Large intestine (tissue), 3 donors: ENCODE measurements around the gene DHX36. TPM values are rescaled to one million over a fixed set of nuclear protein-coding genes. Genes with fewer than 3 reads are reported as not detected.

ENCODE experiments used
- DNase-seq, 2 donors: peaks; one replicate each; pipeline versions ENCODE4 v3.0.0 to v3.0.0-alpha.2; 2013
- H3K27ac ChIP-seq: one replicate; pipeline ENCODE4 v1.5.1; 2013; ENCODE audit warnings: low read length
- H3K27me3 ChIP-seq: 2 replicates; pipeline ENCODE4 v1.6.1; 2013; ENCODE audit warnings: low read length; ENCODE audit not compliant: control insufficient read depth, insufficient read depth
- H3K36me3 ChIP-seq: 2 replicates; pipeline ENCODE4 v1.6.1; 2013; ENCODE audit warnings: low read length; ENCODE audit not compliant: control insufficient read depth, insufficient read depth
- H3K4me1 ChIP-seq: one replicate; pipeline ENCODE4 v1.6.1; 2013; ENCODE audit warnings: low read length; ENCODE audit not compliant: control insufficient read depth, insufficient read depth
- H3K4me3 ChIP-seq: one replicate; pipeline ENCODE4 v1.5.1; 2013; ENCODE audit warnings: low read length
- H3K9me3 ChIP-seq: one replicate; pipeline ENCODE4 v1.6.1; 2013; ENCODE audit warnings: mild to moderate bottlenecking, low read depth, low read length, moderate library complexity; ENCODE audit not compliant: control insufficient read depth
- WGBS: methylation state at CpG from one replicate; pipeline ENCODE4 v1.1.5; 2013; ENCODE audit warnings: low lambda C conversion rate; ENCODE audit not compliant: insufficient coverage; 5-methylcytosine and 5-hydroxymethylcytosine counted together
- polyA plus RNA-seq: library from polyadenylated mRNA; unstranded; fragments of 120-200 nt; gene quantifications from one replicate; pipeline ENCODE4 v1.2.1, GENCODE V29; 2013

The DHX36 gene
- polyA plus RNA-seq, 1 donor, result 51.9 TPM

- no CpG with 5 or more reads among the region's 4 CpGs for WGBS
- no peak overlapping the region for H3K27ac ChIP-seq
- H3K4me1 ChIP-seq, result no peaks in the 10 kb centered on the region
- peaks cover 13% of the 10 kb centered on the region for H3K36me3 ChIP-seq
- no peak overlapping the region for H3K4me3 ChIP-seq
- no peaks in the 10 kb centered on the region for H3K9me3 ChIP-seq
- DNase-seq, result no peak
- H3K27me3 ChIP-seq, result no peaks in the 10 kb centered on the region
Observed at GRCh38 chr3:154250291-154250690, 74.0 kb downstream of the DHX36 start.

- DNase-seq, result no peak
- no peak overlapping the region for H3K4me3 ChIP-seq
- H3K9me3 ChIP-seq, result no peaks in the 10 kb centered on the region
- no peak overlapping the region for H3K27ac ChIP-seq
- 88% methylated on average over 1 of the region's 2 CpGs for WGBS
- H3K27me3 ChIP-seq, result no peaks in the 10 kb centered on the region
- no peaks in the 10 kb centered on the region for H3K4me1 ChIP-seq
- H3K36me3 ChIP-seq, result peaks cover 5% of the 10 kb centered on the region
Observed at GRCh38 chr3:154247806-154248415, 76.4 kb downstream of the DHX36 start.

GRCh38 chr3:154244644-154245043 is 79.6 kb downstream of the DHX36 start:
- Histone ChIP-seq H3K4me1 (no peaks in the 10 kb centered on the region), H3K27me3 (no peaks in the 10 kb centered on the region), H3K36me3 (peaks cover 13% of the 10 kb centered on the region), H3K9me3 (no peaks in the 10 kb centered on the region), H3K4me3 (no peak overlapping the region), H3K27ac (no peak overlapping the region)
- 83% methylated on average over 1 of the region's 2 CpGs for WGBS
- DNase-seq, result no peak

- Histone ChIP-seq H3K27me3 (no peaks in the 10 kb centered on the region), H3K27ac (no peak overlapping the region), H3K4me3 (no peak overlapping the region), H3K36me3 (peaks cover 13% of the 10 kb centered on the region), H3K4me1 (no peaks in the 10 kb centered on the region), H3K9me3 (no peaks in the 10 kb centered on the region)
- WGBS, result 80% methylated on average over 1 of the region's 2 CpGs
- no peak for DNase-seq
Observed at GRCh38 chr3:154243353-154243752, 80.9 kb downstream of the DHX36 start.

- WGBS, result 67% methylated on average over 1 of the region's 4 CpGs
- Histone ChIP-seq H3K9me3 (no peaks in the 10 kb centered on the region), H3K36me3 (peaks cover 13% of the 10 kb centered on the region), H3K4me1 (no peaks in the 10 kb centered on the region), H3K4me3 (no peak overlapping the region), H3K27me3 (no peaks in the 10 kb centered on the region), H3K27ac (no peak overlapping the region)
- DNase-seq, result no peak
Observed at GRCh38 chr3:154242766-154243165, 81.5 kb downstream of the DHX36 start.

- WGBS, result no CpG with 5 or more reads among the region's 5 CpGs
Observed at GRCh38 chr3:154241496-154241895, 82.8 kb downstream of the DHX36 start.

GRCh38 chr3:154240235-154240634 is 84.1 kb downstream of the DHX36 start:
- peaks cover 13% of the 10 kb centered on the region for H3K36me3 ChIP-seq
- WGBS, result 83% methylated on average over 3 of the region's 6 CpGs
- H3K27ac ChIP-seq, result no peak overlapping the region
- no peaks in the 10 kb centered on the region for H3K27me3 ChIP-seq
- no peaks in the 10 kb centered on the region for H3K4me1 ChIP-seq
- no peak for DNase-seq
- no peaks in the 10 kb centered on the region for H3K9me3 ChIP-seq
- no peak overlapping the region for H3K4me3 ChIP-seq

More at GRCh38 chr3:154241496-154241895, 82.8 kb downstream of the DHX36 start:
- Histone ChIP-seq H3K27me3 (no peaks in the 10 kb centered on the region), H3K36me3 (peaks cover 13% of the 10 kb centered on the region), H3K4me1 (no peaks in the 10 kb centered on the region), H3K4me3 (no peak overlapping the region), H3K27ac (no peak overlapping the region), H3K9me3 (no peaks in the 10 kb centered on the region)
- DNase-seq, result no peak

GRCh38 chr3:154236331-154236730 is 88.0 kb downstream of the DHX36 start:
- no peak for DNase-seq
- no peaks in the 10 kb centered on the region for H3K27me3 ChIP-seq
- peaks cover 8% of the 10 kb centered on the region for H3K36me3 ChIP-seq
- H3K4me1 ChIP-seq, result no peaks in the 10 kb centered on the region
- H3K9me3 ChIP-seq, result no peaks in the 10 kb centered on the region
- 86% methylated on average over 3 of the region's 3 CpGs for WGBS
- H3K27ac ChIP-seq, result no peak overlapping the region
- H3K4me3 ChIP-seq, result no peak overlapping the region

GRCh38 chr3:154235330-154235729 is 89.0 kb downstream of the DHX36 start:
- no peak overlapping the region for H3K4me3 ChIP-seq
- peaks cover under 1% of the 10 kb centered on the region for H3K36me3 ChIP-seq
- no peak for DNase-seq
- no peaks in the 10 kb centered on the region for H3K9me3 ChIP-seq
- WGBS, result no CpG with 5 or more reads among the region's 1 CpG
- no peaks in the 10 kb centered on the region for H3K27me3 ChIP-seq
- no peaks in the 10 kb centered on the region for H3K4me1 ChIP-seq
- no peak overlapping the region for H3K27ac ChIP-seq

- DNase-seq, result no peak
- Histone ChIP-seq H3K4me1 (no peaks in the 10 kb centered on the region), H3K9me3 (no peaks in the 10 kb centered on the region), H3K36me3 (peaks cover 2% of the 10 kb centered on the region), H3K27me3 (no peaks in the 10 kb centered on the region), H3K4me3 (no peak overlapping the region), H3K27ac (no peak overlapping the region)
- 83% methylated on average over 1 of the region's 2 CpGs for WGBS
Observed at GRCh38 chr3:154229217-154229590, 95.1 kb downstream of the DHX36 start.

- H3K9me3 ChIP-seq, result no peaks in the 10 kb centered on the region
- H3K27ac ChIP-seq, result no peak overlapping the region
- H3K36me3 ChIP-seq, result peaks cover 2% of the 10 kb centered on the region
- no peaks in the 10 kb centered on the region for H3K27me3 ChIP-seq
- DNase-seq, result no peak
- no CpG with 5 or more reads among the region's 6 CpGs for WGBS
- H3K4me1 ChIP-seq, result no peaks in the 10 kb centered on the region
- H3K4me3 ChIP-seq, result no peak overlapping the region
Observed at GRCh38 chr3:154228561-154229216, 95.6 kb downstream of the DHX36 start.
